Astrocyte of the spinal cord (primary cell): ENCODE results near the gene KCNT1.

Source experiments
- DNase-seq: peaks from one replicate; pipeline ENCODE4 v3.0.0; 2011; ENCODE audit warnings: low read depth, low spot score
- H3K4me3 ChIP-seq: 2 replicates; pipeline ENCODE4 v1.5.1; 2011; ENCODE audit warnings: low read depth, mild to moderate bottlenecking, low read length, moderate library complexity
- in situ Hi-C: cut with HindIII; loops from 2 replicates; pipeline ENCODE4 v1.10.0; 2017; ENCODE audit warnings: low sequenced_read_pairs
- TF ChIP-seq, protein P1 (sequence below): IDR thresholded peaks from 2 replicates; pipeline ENCODE4 v1.5.1; 2012; ENCODE audit warnings: low read depth, mild to moderate bottlenecking, low read length, inconsistent platforms

Gene KCNT1

DNA sequence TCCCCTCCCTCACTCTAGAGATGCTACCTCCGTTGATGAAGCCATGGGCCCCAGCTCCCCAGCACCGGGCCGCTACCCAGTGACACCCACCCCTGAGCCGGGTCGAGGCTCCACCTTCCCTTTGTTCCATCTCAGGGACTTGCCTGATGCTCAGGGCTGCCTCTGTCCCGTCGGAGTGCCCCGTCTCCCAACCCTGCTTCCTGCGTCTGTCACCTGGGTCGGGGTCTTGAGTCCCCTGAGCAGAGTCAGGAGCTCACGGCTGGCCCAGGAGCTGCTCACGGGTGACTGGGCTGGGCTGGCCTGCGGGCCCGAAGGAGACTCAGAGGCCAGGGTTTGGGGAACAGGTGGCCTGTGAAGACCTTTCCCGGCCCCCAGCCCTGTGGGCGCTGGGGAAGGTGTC is 85.3 kb downstream of the KCNT1 start:
- no peak overlapping the region for H3K4me3 ChIP-seq
- TF ChIP-seq, protein P1, sequence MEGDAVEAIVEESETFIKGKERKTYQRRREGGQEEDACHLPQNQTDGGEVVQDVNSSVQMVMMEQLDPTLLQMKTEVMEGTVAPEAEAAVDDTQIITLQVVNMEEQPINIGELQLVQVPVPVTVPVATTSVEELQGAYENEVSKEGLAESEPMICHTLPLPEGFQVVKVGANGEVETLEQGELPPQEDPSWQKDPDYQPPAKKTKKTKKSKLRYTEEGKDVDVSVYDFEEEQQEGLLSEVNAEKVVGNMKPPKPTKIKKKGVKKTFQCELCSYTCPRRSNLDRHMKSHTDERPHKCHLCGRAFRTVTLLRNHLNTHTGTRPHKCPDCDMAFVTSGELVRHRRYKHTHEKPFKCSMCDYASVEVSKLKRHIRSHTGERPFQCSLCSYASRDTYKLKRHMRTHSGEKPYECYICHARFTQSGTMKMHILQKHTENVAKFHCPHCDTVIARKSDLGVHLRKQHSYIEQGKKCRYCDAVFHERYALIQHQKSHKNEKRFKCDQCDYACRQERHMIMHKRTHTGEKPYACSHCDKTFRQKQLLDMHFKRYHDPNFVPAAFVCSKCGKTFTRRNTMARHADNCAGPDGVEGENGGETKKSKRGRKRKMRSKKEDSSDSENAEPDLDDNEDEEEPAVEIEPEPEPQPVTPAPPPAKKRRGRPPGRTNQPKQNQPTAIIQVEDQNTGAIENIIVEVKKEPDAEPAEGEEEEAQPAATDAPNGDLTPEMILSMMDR, result no peak
- DNase-seq, result no peak
- in situ Hi-C loops, result no loop called here

DNA sequence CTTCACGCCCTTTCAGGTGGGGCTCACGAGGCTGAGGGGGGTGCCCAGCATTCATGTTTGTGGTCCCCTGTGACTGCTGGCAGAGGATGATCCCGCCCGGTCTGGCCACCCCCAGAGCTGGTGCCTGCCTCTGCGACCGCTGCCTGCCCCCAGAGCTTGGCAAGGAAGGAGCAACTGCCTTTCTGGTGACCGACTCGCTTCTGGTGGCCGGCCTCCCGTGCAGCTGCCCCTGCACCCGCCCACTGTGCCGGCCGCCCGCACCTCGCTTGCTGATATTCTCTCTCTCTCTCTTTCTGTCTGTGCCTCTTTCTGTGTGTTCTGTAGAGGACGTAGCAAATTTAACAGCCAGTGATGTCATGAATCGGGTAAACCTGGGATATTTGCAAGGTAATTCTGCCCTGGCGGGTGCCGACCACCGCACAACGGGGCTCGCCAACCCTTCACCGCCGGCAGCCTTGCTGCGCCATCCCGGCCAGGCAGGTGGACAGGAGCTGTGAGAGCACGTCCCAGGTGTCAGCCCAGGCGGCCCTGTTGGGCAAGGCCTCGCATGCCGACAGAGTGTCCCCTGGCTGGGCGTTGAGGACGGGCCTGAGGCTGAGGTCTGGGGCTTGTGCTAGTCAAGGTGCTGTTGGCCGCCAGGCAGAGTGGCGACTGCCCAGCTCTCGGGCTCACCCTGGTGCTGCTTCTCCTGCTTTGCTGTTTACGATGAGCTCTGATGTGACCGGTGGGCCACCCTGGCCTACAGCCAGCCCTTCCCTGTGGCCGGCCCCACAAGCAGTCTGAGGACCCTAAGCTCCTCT is 86.0 kb downstream of the KCNT1 start:
- in situ Hi-C loops, result no loop called here
- TF ChIP-seq, protein P1, result no peak

DNA sequence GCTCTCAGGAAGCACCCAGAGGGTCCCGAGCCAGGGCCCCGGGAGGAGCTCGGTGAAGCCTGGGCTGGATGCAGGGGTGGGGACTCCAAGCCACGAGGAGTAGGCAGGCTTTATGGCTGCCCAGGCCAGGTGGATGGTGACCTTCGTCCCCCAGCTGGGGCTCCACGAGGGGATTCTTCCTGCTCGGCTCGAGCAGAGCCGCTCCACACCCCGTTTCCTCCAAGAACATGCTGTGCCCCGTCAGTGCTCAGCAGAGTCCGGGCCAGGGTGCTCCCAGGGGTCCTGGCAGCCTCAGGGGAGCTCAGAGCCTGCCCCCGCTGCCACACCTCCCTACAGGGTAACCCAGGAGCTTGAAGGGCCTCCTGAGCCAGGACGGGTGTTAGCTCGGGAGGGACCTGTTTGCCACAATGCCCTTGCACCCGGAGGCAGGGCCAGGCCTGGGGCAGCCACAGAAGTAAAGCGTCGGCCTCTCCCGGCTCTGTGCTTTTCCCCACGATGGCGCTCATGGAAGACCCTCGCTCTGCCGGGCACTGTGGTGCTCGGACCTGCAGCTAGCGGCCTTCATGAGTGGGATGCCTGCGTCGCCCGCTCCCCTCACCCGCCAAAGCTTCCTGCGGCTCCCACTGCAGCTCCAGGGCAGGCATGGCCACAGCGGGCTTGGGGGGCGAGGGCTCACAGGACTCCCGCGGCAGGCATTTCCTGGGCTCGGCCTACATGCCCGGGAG is 86.8 kb downstream of the KCNT1 start:
- no peak for DNase-seq
- in situ Hi-C loops, result no loop called here
- H3K4me3 ChIP-seq, result no peak overlapping the region
- TF ChIP-seq, protein P1, result no peak

More for the DNA sequence above, 86.0 kb downstream of the KCNT1 start:
- H3K4me3 ChIP-seq, result no peak overlapping the region
- DNase-seq, result no peak

DNA sequence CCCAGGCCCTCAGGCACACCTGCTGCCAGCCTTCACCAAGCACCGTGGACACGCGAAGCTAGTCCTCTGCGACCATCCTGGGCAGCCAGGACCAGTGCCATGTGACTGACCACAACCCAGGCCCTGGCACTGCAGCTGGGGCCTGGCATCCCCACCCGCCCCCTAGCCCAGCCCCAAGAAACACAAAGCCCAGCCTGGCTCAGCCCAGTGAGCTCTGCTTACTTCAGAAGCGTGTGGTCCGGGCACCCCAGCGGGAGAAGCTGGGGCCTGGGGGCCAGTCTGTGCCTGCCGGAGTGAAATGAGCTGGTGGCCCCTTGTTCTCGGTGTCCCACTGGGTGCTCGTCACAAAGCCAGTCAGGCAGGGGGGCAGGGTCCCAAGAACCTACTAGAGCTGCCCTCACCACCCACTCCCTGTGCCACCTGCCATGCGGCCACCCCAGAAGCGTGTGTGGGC is 87.9 kb downstream of the KCNT1 start:
- TF ChIP-seq, protein P1, result no peak
- in situ Hi-C loops, result no loop called here
- H3K4me3 ChIP-seq, result no peak overlapping the region
- DNase-seq, result no peak

DNA sequence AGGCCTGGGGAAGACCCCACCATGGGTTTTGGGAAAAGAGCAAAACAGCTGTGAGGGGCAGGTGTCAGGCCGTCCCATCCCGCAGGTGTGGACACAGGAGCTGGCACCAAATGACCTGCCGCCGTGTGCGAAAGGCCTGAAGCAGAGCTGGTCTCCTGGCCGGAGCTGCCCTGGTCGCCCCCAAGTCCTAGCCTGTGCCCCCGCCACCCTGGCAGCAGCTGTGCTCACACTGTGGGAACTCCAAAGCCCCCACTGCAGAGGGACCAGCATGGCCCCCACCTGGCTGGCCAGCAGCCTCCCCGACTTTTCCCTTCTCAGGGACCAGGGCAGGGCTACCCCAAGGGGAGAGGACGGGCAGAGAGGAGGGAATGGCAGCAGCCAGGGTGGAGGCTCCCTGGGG is 88.4 kb downstream of the KCNT1 start:
- no peak overlapping the region for H3K4me3 ChIP-seq
- no peak for DNase-seq
- TF ChIP-seq, protein P1, result no peak
- in situ Hi-C loops, result no loop called here

DNA sequence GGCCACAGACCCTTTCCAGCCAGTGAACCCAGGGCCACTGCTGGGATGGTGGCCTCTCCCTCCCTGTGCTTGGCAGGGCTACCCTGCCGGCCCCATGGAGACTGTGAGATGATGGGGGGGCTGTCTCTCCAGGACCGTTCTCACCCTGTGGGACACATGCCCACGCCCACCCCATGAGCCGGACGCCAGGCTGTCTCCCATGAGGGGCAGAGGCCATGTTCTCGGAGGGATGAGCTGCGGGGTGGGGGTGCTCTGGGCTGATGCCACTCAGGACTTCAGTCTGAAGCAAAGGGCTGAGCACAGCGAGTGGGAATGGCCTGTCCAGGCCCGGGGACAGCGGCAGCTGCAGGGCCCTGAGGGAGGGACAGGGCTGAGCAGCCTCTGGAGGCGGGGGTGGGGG is 88.9 kb downstream of the KCNT1 start:
- H3K4me3 ChIP-seq, result no peak overlapping the region
- no peak for DNase-seq
- TF ChIP-seq, protein P1, result no peak
- in situ Hi-C loops, result no loop called here
